Lower lobe of right lung (tissue), 2 donors: Measurements from ENCODE around the gene IQGAP2. TPM values are rescaled to one million over a fixed set of nuclear protein-coding genes. Genes with fewer than 3 reads are reported as not detected.

Experiments
- ATAC-seq, 2 donors: fragments of 200-7000 bp; cut with Tn5 transposase; one replicate each; pipeline ENCODE4 v1.9.1; 2020 to 2022; ENCODE audit warnings: mild to moderate bottlenecking in 2 of 2, moderate library complexity in 2 of 2
- DNase-seq: peaks from one replicate; pipeline ENCODE4 v3.0.0-alpha.2; 2020
- H3K27ac ChIP-seq: fragments of 200-600 bp; one replicate; pipeline ENCODE4 v1.8.0; 2022
- H3K27me3 ChIP-seq: fragments of 200-600 bp; one replicate; pipeline ENCODE4 v1.8.0; 2022; ENCODE audit warnings: low read depth
- H3K36me3 ChIP-seq: fragments of 200-600 bp; one replicate; pipeline ENCODE4 v1.8.0; 2022; ENCODE audit warnings: mild to moderate bottlenecking
- H3K4me1 ChIP-seq: fragments of 200-600 bp; one replicate; pipeline ENCODE4 v1.8.0; 2022
- H3K4me3 ChIP-seq: fragments of 200-600 bp; one replicate; pipeline ENCODE4 v1.8.0; 2022; ENCODE audit warnings: mild to moderate bottlenecking
- H3K9me3 ChIP-seq: fragments of 200-600 bp; one replicate; pipeline ENCODE4 v1.8.0; 2022
- CTCF ChIP-seq: fragments of 200-600 bp; IDR thresholded peaks from one replicate; pipeline ENCODE4 v1.8.0; 2022; ENCODE audit warnings: antibody characterized with exemption, mild to moderate bottlenecking
- intact Hi-C: fragments of 100-400 bp; cut with DNase I; formaldehyde crosslinking; loops from one replicate; pipeline ENCODE4 v1.11.0; 2022
- total RNA-seq: library from RNA; stranded (reverse); fragmentation: NEBNext Ultra II Directional; extraction: Animal tissue kit (Norgen Biotek cat#: 25700); gene quantifications from one replicate; pipeline ENCODE4 v1.2.1, GENCODE V29; 2021
- donor health status: DM: no; HTN: yes; CAD: no; lungs with severe emphysema.

IQGAP2 gene
- total RNA-seq, 1 donor from 2014 or later, result 42.0 TPM

GRCh38 chr5:76695346-76695745 is 292.3 kb downstream of the IQGAP2 start:
- Histone ChIP-seq H3K27me3 (no peaks in the 10 kb centered on the region), H3K27ac (no peak overlapping the region), H3K9me3 (no peaks in the 10 kb centered on the region), H3K4me1 (no peaks in the 10 kb centered on the region), H3K36me3 (peaks cover 8% of the 10 kb centered on the region), H3K4me3 (no peak overlapping the region)
- intact Hi-C loops, result no loop called here
- DNase-seq (no peak), ATAC-seq (no peak)
- TF ChIP-seq CTCF, result no peak

GRCh38 chr5:76696251-76696650 is 293.2 kb downstream of the IQGAP2 start:
- Histone ChIP-seq H3K27me3 (no peaks in the 10 kb centered on the region), H3K36me3 (peaks cover 16% of the 10 kb centered on the region), H3K9me3 (no peaks in the 10 kb centered on the region), H3K4me1 (no peaks in the 10 kb centered on the region), H3K4me3 (no peak overlapping the region), H3K27ac (no peak overlapping the region)
- DNase-seq, result no peak
- intact Hi-C loops, result no loop called here
- no peak for ATAC-seq
- TF ChIP-seq CTCF, result no peak

- intact Hi-C loops, result no loop called here
- ATAC-seq, result no peak
Observed at GRCh38 chr5:76697670-76698069, 294.6 kb downstream of the IQGAP2 start.

GRCh38 chr5:76700571-76700970 is 297.5 kb downstream of the IQGAP2 start:
- peaks cover 15% of the 10 kb centered on the region for H3K36me3 ChIP-seq
- H3K9me3 ChIP-seq, result no peaks in the 10 kb centered on the region
- no peak for TF ChIP-seq CTCF
- no peaks in the 10 kb centered on the region for H3K27me3 ChIP-seq
- no peak for DNase-seq
- no peaks in the 10 kb centered on the region for H3K4me1 ChIP-seq
- no peak overlapping the region for H3K4me3 ChIP-seq
- ATAC-seq, result no peak
- intact Hi-C loops, result no loop called here
- no peak overlapping the region for H3K27ac ChIP-seq

More at GRCh38 chr5:76697670-76698069, 294.6 kb downstream of the IQGAP2 start:
- peaks cover 23% of the 10 kb centered on the region for H3K36me3 ChIP-seq
- TF ChIP-seq CTCF, result no peak
- no peak overlapping the region for H3K4me3 ChIP-seq
- no peak for DNase-seq
- no peaks in the 10 kb centered on the region for H3K9me3 ChIP-seq
- H3K4me1 ChIP-seq, result no peaks in the 10 kb centered on the region
- no peaks in the 10 kb centered on the region for H3K27me3 ChIP-seq
- H3K27ac ChIP-seq, result no peak overlapping the region

GRCh38 chr5:76701298-76701697 is 298.2 kb downstream of the IQGAP2 start:
- no peaks in the 10 kb centered on the region for H3K9me3 ChIP-seq
- H3K36me3 ChIP-seq, result peaks cover 15% of the 10 kb centered on the region
- H3K27me3 ChIP-seq, result no peaks in the 10 kb centered on the region
- intact Hi-C loops, result no loop called here
- no peak for DNase-seq
- no peak for TF ChIP-seq CTCF
- H3K27ac ChIP-seq, result no peak overlapping the region
- no peak overlapping the region for H3K4me3 ChIP-seq
- no peaks in the 10 kb centered on the region for H3K4me1 ChIP-seq
- no peak for ATAC-seq

GRCh38 chr5:76703707-76704106 is 300.6 kb downstream of the IQGAP2 start:
- TF ChIP-seq CTCF, result no peak
- Histone ChIP-seq H3K36me3 (peaks cover 15% of the 10 kb centered on the region), H3K27me3 (no peaks in the 10 kb centered on the region), H3K4me3 (no peak overlapping the region), H3K27ac (no peak overlapping the region), H3K4me1 (no peaks in the 10 kb centered on the region), H3K9me3 (no peaks in the 10 kb centered on the region)
- intact Hi-C loops, result no loop called here
- ATAC-seq (no peak), DNase-seq (no peak)
